Urinary bladder (tissue), 4 donors: ENCODE results near the gene ACTRT3. TPM values are rescaled to one million over a fixed set of nuclear protein-coding genes. Genes with fewer than 3 reads are reported as not detected.
A peak's percentile ranks its signal among the peaks of the same experiment; 100 is the strongest.

Experiments
- DNase-seq: peaks from one replicate; pipeline ENCODE4 v3.0.0-alpha.2; 2015; ENCODE audit errors: extremely low spot score
- H3K27ac ChIP-seq: one replicate; pipeline ENCODE4 v1.5.1; 2013; ENCODE audit warnings: low read depth, mild to moderate bottlenecking, moderate library complexity
- H3K36me3 ChIP-seq: one replicate; pipeline ENCODE4 v1.6.1; 2013; ENCODE audit warnings: mild to moderate bottlenecking, moderate library complexity; ENCODE audit not compliant: insufficient read depth
- H3K4me1 ChIP-seq: one replicate; pipeline ENCODE4 v1.6.1; 2013; ENCODE audit warnings: mild to moderate bottlenecking, moderate library complexity; ENCODE audit not compliant: insufficient read depth
- H3K4me3 ChIP-seq: one replicate; pipeline ENCODE4 v1.5.1; 2013; ENCODE audit warnings: low read depth, low read length
- WGBS: extraction: QIAGEN DNeasy Blood & Tissue Kit; methylation state at CpG from one replicate; pipeline ENCODE4 v1.1.7; 2013; 5-methylcytosine and 5-hydroxymethylcytosine counted together
- polyA plus RNA-seq: library from polyadenylated mRNA; stranded (reverse); fragments of 200-250 nt; gene quantifications from one replicate; pipeline ENCODE4 v1.2.3, GENCODE V29; 2013
- total RNA-seq: library from RNA; depleted of rRNA; stranded (reverse); fragments of >200 nt; gene quantifications from one replicate; pipeline ENCODE4 v1.2.3, GENCODE V29; 2014
- donor health status: healthy with polysubstance abuse.
- donor health status: healthy.

ACTRT3 gene
- total RNA-seq (3.3 TPM), polyA plus RNA-seq (2.4 TPM)

- peak within 1 kb of the TSS; percentile 62 for H3K4me3 ChIP-seq
- 2% methylated on average over 51 of the region's 51 CpGs for WGBS
- no peaks in the 10 kb centered on the region for H3K4me1 ChIP-seq
- peak; percentile 61 for DNase-seq
- no peaks in the 10 kb centered on the region for H3K36me3 ChIP-seq
- H3K27ac ChIP-seq: peak within 1 kb of the TSS; percentile 70
Measured at GRCh38 chr3:169769287-169770181, at the start of gene ACTRT3. TSS of gene ACTRT3 (minus strand) at chr3:169769561. CDS start at chr3:169769520, 41 bp downstream.

GRCh38 chr3:169818316-169818715 is 49.0 kb upstream of the ACTRT3 start:
- no peak for DNase-seq
- Histone ChIP-seq H3K27ac (no peak overlapping the region), H3K36me3 (no peaks in the 10 kb centered on the region), H3K4me3 (no peak overlapping the region), H3K4me1 (no peaks in the 10 kb centered on the region)
- 77% methylated on average over 2 of the region's 2 CpGs for WGBS

GRCh38 chr3:169815590-169816150 is 46.3 kb upstream of the ACTRT3 start:
- 96% methylated on average over 4 of the region's 4 CpGs for WGBS

GRCh38 chr3:169813757-169814517 is 44.6 kb upstream of the ACTRT3 start:
- WGBS: 66% methylated on average over 27 of the region's 27 CpGs

More at GRCh38 chr3:169815590-169816150, 46.3 kb upstream of the ACTRT3 start:
- Histone ChIP-seq H3K4me3 (no peak overlapping the region), H3K27ac (no peak overlapping the region), H3K4me1 (no peaks in the 10 kb centered on the region), H3K36me3 (no peaks in the 10 kb centered on the region)
- no peak for DNase-seq

GRCh38 chr3:169813278-169813677 is 43.9 kb upstream of the ACTRT3 start:
- H3K27ac ChIP-seq: no peak overlapping the region
- 59% methylated on average over 8 of the region's 8 CpGs for WGBS
- H3K4me3 ChIP-seq: peak overlapping the region; percentile 74

More at GRCh38 chr3:169813757-169814517, 44.6 kb upstream of the ACTRT3 start:
- H3K36me3 ChIP-seq: no peaks in the 10 kb centered on the region
- no peaks in the 10 kb centered on the region for H3K4me1 ChIP-seq
- peak overlapping the region; percentile 74 for H3K4me3 ChIP-seq
- DNase-seq: no peak
- H3K27ac ChIP-seq: no peak overlapping the region

GRCh38 chr3:169812332-169813235 is 43.2 kb upstream of the ACTRT3 start, which contains the start of the genes LRRC34 and LRRIQ4:
TSS of gene LRRC34 (minus strand) at chr3:169812904. CDS start at chr3:169812548, 356 bp downstream.
TSS of gene LRRIQ4 (plus strand) at chr3:169812870. CDS start at chr3:169821922, 9,052 bp downstream.
- no peaks in the 10 kb centered on the region for H3K36me3 ChIP-seq
- no peaks in the 10 kb centered on the region for H3K4me1 ChIP-seq
- DNase-seq: peak; percentile 25
- 5% methylated on average over 56 of the region's 56 CpGs for WGBS
- H3K4me3 ChIP-seq: peak within 1 kb of the TSS; percentile 74
- peak within 1 kb of the TSS; percentile 62 for H3K27ac ChIP-seq

More at GRCh38 chr3:169813278-169813677, 43.9 kb upstream of the ACTRT3 start:
- Histone ChIP-seq H3K4me1 (no peaks in the 10 kb centered on the region), H3K36me3 (no peaks in the 10 kb centered on the region)
- no peak for DNase-seq

- Histone ChIP-seq H3K36me3 (no peaks in the 10 kb centered on the region), H3K4me3 (peak overlapping the region; percentile 74), H3K27ac (peak overlapping the region; percentile 62), H3K4me1 (no peaks in the 10 kb centered on the region)
- DNase-seq: peak; percentile 7
- 2% methylated on average over 29 of the region's 29 CpGs for WGBS
Measured at GRCh38 chr3:169811631-169812331, 42.4 kb upstream of the ACTRT3 start.

- Histone ChIP-seq H3K36me3 (no peaks in the 10 kb centered on the region), H3K4me1 (no peaks in the 10 kb centered on the region), H3K27ac (no peak overlapping the region), H3K4me3 (no peak overlapping the region)
- 42% methylated on average over 2 of the region's 2 CpGs for WGBS
- no peak for DNase-seq
Measured at GRCh38 chr3:169809230-169809795, 40.0 kb upstream of the ACTRT3 start.

GRCh38 chr3:169804681-169805080 is 35.3 kb upstream of the ACTRT3 start:
- Histone ChIP-seq H3K27ac (no peak overlapping the region), H3K4me1 (no peaks in the 10 kb centered on the region), H3K4me3 (no peak overlapping the region), H3K36me3 (no peaks in the 10 kb centered on the region)
- no peak for DNase-seq
- 94% methylated on average over 3 of the region's 3 CpGs for WGBS

- Histone ChIP-seq H3K36me3 (peaks cover 3% of the 10 kb centered on the region), H3K4me1 (no peaks in the 10 kb centered on the region), H3K4me3 (no peak overlapping the region), H3K27ac (no peak overlapping the region)
- WGBS: 98% methylated on average over 1 of the region's 1 CpG
- DNase-seq: no peak
Measured at GRCh38 chr3:169792359-169792758, 23.0 kb upstream of the ACTRT3 start.

GRCh38 chr3:169790687-169791429 is 21.5 kb upstream of the ACTRT3 start:
- WGBS: 90% methylated on average over 4 of the region's 4 CpGs
- H3K4me3 ChIP-seq: no peak overlapping the region
- no peak for DNase-seq
- no peaks in the 10 kb centered on the region for H3K4me1 ChIP-seq
- peaks cover 7% of the 10 kb centered on the region for H3K36me3 ChIP-seq
- no peak overlapping the region for H3K27ac ChIP-seq
